DND-41 (cell line): Measurements from ENCODE around the gene ADAMTSL3.

ENCODE experiments used
- ATAC-seq: fragments of 200-7000 bp; cut with Tn5 transposase; 3 replicates; pipeline ENCODE4 v1.9.1; 2021; ENCODE audit warnings: low read depth; ENCODE audit not compliant: insufficient read depth
- DNase-seq: peaks from one replicate; pipeline ENCODE4 v3.0.0-alpha.2; 2020
- H2AFZ ChIP-seq: 2 replicates; pipeline ENCODE4 v1.6.0; 2012; ENCODE audit warnings: low read depth, low read length
- H3K27ac ChIP-seq: 2 replicates; pipeline ENCODE4 v1.5.1; 2012; ENCODE audit warnings: low read length, inconsistent platforms
- H3K27me3 ChIP-seq: fragments of 200-600 bp; sonication (generic); 2 replicates; pipeline ENCODE4 v1.6.0; 2012; ENCODE audit warnings: low read length, mild to moderate bottlenecking, inconsistent platforms; ENCODE audit not compliant: insufficient read depth, poor library complexity
- H3K36me3 ChIP-seq: 2 replicates; pipeline ENCODE4 v1.5.1; 2012; ENCODE audit warnings: low read length, inconsistent platforms; ENCODE audit not compliant: insufficient read depth
- H3K4me1 ChIP-seq: 2 replicates; pipeline ENCODE4 v1.5.1; 2012; ENCODE audit warnings: mild to moderate bottlenecking, low read length; ENCODE audit not compliant: insufficient read depth
- H3K4me2 ChIP-seq: 2 replicates; pipeline ENCODE4 v1.6.0; 2012; ENCODE audit warnings: mild to moderate bottlenecking, moderate library complexity, low read length, inconsistent platforms; ENCODE audit not compliant: insufficient read depth
- H3K4me3 ChIP-seq, 2 experiments: fragments of 200-600 bp in 1 of 2; shearing (Covaris generic) in 1 of 2; 2 replicates each; pipeline ENCODE4 v1.5.1; 2012 to 2016; ENCODE audit warnings: inconsistent platforms in 2 of 2, low read length in 2 of 2, mild to moderate bottlenecking in 2 of 2, low read depth in 1 of 2, moderate library complexity in 1 of 2
- H3K79me2 ChIP-seq: 2 replicates; pipeline ENCODE4 v1.6.0; 2012; ENCODE audit warnings: low read length, inconsistent platforms; ENCODE audit not compliant: insufficient read depth
- H3K9ac ChIP-seq: 2 replicates; pipeline ENCODE4 v1.6.0; 2012; ENCODE audit warnings: low read depth, mild to moderate bottlenecking, inconsistent platforms, low read length, moderate library complexity
- H3K9me3 ChIP-seq: 2 replicates; pipeline ENCODE4 v1.5.1; 2012; ENCODE audit warnings: low read length, moderate library complexity, mild to moderate bottlenecking, inconsistent platforms; ENCODE audit not compliant: insufficient read depth, severe bottlenecking
- H4K20me1 ChIP-seq: 2 replicates; pipeline ENCODE4 v1.6.0; 2012; ENCODE audit warnings: low read length; ENCODE audit not compliant: insufficient read depth
- EZH2 ChIP-seq: IDR thresholded peaks from 3 replicates; pipeline ENCODE4 v1.6.1; 2012; ENCODE audit warnings: borderline replicate concordance, low read depth, mild to moderate bottlenecking, moderate library complexity, low read length, inconsistent platforms; ENCODE audit not compliant: severe bottlenecking
- TF ChIP-seq, protein P1 (sequence below): IDR thresholded peaks from 2 replicates; pipeline ENCODE4 v1.5.1; 2012; ENCODE audit warnings: borderline replicate concordance, low read length, moderate library complexity, mild to moderate bottlenecking; ENCODE audit not compliant: poor library complexity, severe bottlenecking; ENCODE audit errors: extremely low read depth

ADAMTSL3 gene

DNA sequence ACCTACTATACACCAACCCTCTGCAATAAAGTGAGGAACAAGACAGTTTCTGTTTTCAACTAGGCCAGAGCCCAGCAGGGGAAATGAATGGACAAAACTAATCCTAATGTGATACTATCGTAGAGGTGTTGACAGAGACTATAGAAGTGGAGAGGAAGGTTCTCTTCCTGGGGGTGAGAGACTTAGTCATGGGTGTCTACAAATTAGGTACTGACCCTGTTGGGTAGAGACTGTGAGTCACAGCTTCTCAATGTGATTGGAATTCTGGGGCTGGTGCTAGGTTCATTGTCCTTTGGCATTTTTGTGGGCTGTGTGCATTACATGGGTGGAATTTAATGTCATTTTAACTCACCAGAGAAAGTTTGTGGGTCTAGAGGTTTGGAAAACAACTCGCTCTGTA, 79.3 kb downstream of the ADAMTSL3 start:
- no peak for DNase-seq
- Histone ChIP-seq H3K9ac (no peak overlapping the region), H3K36me3 (no peaks in the 10 kb centered on the region), H3K4me1 (no peaks in the 10 kb centered on the region), H3K4me2 (no peak overlapping the region), H3K27me3 (no peaks in the 10 kb centered on the region), H2AFZ (no peak overlapping the region), H3K9me3 (no peaks in the 10 kb centered on the region), H3K27ac (no peak overlapping the region), H4K20me1 (no peaks in the 10 kb centered on the region), H3K4me3 (no peak overlapping the region), H3K79me2 (no peaks in the 10 kb centered on the region)
- no peak for TF ChIP-seq EZH2
- no peak for ATAC-seq

DNA sequence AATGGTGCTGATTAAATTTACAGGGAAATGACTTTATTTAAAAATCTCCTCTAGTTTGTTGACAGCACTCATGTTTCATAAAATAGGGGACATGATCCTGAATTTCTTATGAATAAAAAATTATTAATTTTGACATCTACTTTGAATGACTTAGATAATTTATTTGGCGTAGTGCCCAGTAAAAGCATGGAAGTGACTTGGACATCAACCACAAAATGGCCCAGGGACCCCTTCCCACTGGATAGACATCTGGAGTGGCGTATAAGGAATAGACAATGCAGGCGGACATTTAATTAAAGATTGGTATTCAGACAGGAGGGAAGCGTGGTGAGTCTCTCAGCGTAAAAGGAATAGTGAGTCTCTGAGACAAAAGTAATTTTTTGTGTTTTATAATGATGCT, 79.8 kb downstream of the ADAMTSL3 start:
- ATAC-seq = no peak
- Histone ChIP-seq H3K27ac (no peak overlapping the region), H3K79me2 (no peaks in the 10 kb centered on the region), H3K4me1 (no peaks in the 10 kb centered on the region), H3K9ac (no peak overlapping the region), H3K27me3 (no peaks in the 10 kb centered on the region), H3K4me2 (no peak overlapping the region), H3K36me3 (no peaks in the 10 kb centered on the region), H4K20me1 (no peaks in the 10 kb centered on the region), H3K9me3 (no peaks in the 10 kb centered on the region), H3K4me3 (no peak overlapping the region), H2AFZ (no peak overlapping the region)
- TF ChIP-seq, protein P1, sequence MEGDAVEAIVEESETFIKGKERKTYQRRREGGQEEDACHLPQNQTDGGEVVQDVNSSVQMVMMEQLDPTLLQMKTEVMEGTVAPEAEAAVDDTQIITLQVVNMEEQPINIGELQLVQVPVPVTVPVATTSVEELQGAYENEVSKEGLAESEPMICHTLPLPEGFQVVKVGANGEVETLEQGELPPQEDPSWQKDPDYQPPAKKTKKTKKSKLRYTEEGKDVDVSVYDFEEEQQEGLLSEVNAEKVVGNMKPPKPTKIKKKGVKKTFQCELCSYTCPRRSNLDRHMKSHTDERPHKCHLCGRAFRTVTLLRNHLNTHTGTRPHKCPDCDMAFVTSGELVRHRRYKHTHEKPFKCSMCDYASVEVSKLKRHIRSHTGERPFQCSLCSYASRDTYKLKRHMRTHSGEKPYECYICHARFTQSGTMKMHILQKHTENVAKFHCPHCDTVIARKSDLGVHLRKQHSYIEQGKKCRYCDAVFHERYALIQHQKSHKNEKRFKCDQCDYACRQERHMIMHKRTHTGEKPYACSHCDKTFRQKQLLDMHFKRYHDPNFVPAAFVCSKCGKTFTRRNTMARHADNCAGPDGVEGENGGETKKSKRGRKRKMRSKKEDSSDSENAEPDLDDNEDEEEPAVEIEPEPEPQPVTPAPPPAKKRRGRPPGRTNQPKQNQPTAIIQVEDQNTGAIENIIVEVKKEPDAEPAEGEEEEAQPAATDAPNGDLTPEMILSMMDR = no peak
- no peak for TF ChIP-seq EZH2
- DNase-seq = no peak

DNA sequence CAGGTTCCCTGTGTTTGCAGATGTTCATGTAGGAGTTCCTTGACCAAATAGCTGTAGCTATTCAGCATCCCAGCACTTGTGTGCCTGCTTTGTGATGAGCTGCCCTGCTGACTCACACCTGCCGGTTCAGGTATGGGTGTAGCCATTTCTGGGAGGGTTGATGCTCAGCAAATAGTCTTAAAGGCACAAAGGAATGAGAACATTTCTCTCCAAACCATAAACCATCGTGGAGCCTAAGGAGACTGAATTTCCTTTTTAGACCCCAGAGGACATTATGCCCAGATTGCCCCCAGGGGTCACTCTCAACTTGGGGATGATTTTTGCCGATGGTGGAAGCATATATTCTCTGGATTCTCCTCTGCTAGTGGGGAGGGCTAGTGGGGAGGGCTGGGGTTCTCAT, 80.6 kb downstream of the ADAMTSL3 start:
- DNase-seq (no peak), ATAC-seq (no peak)
- H3K79me2 ChIP-seq = no peaks in the 10 kb centered on the region
- no peak overlapping the region for H2AFZ ChIP-seq
- no peak for TF ChIP-seq EZH2
- TF ChIP-seq, protein P1 = no peak
- no peaks in the 10 kb centered on the region for H3K4me1 ChIP-seq
- H4K20me1 ChIP-seq = no peaks in the 10 kb centered on the region
- H3K27me3 ChIP-seq = no peaks in the 10 kb centered on the region
- H3K27ac ChIP-seq = no peak overlapping the region
- H3K4me3 ChIP-seq = no peak overlapping the region
- H3K9ac ChIP-seq = no peak overlapping the region
- no peaks in the 10 kb centered on the region for H3K9me3 ChIP-seq
- no peak overlapping the region for H3K4me2 ChIP-seq
- H3K36me3 ChIP-seq = no peaks in the 10 kb centered on the region

DNA sequence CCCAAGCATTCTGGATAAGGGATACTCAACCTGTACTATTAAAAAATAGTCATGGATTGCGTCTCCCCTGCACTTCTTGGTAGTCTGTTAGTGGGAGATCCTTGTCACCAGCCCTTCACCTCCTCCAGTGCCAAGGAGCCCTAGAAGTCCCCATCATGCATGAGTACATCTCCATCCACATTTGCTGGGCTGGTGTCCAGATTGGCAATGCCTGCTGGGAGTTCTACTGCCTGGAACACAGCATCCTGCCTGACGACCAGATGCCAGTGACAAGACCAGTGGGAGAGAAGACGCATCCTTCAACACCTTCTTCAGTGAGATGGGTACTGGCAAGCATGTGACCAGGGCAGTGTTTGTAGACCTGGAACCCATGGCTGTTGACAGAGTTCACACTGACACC, 85.7 kb downstream of the ADAMTSL3 start:
- Histone ChIP-seq H4K20me1 (no peaks in the 10 kb centered on the region), H3K9me3 (no peaks in the 10 kb centered on the region), H2AFZ (no peak overlapping the region), H3K27me3 (no peaks in the 10 kb centered on the region), H3K4me3 (no peak overlapping the region), H3K36me3 (no peaks in the 10 kb centered on the region), H3K4me1 (no peaks in the 10 kb centered on the region), H3K79me2 (no peaks in the 10 kb centered on the region), H3K4me2 (no peak overlapping the region), H3K9ac (no peak overlapping the region), H3K27ac (no peak overlapping the region)
- no peak for ATAC-seq
- TF ChIP-seq, protein P1 = no peak
- DNase-seq = no peak
